ENCODE data around the gene ERBB4. TPM values are rescaled to one million over a fixed set of nuclear protein-coding genes. Genes with fewer than 3 reads are reported as not detected.

The ERBB4 gene
- total and polyA plus RNA-seq, 2 of the 8 experiments (the other 6 are each of a cell fraction or from before 2014, with no cell fraction given) = 0.34 to 1.3 TPM

- H3K56ac ChIP-seq (replicated peaks; ENCODE audit: insufficient read length, low read depth, low read length) = no peak overlapping the region
- no peaks in the 10 kb centered on the region for H4K20me1 ChIP-seq (replicated peaks in 1 of 2; ENCODE audit: control insufficient read depth in 1 of 2, insufficient read depth in 2 of 2, low read length in 2 of 2)
- H2BK5ac ChIP-seq (ENCODE audit: low read depth, low read length) = no peak overlapping the region
- no peaks in the 10 kb centered on the region for H3K79me1 ChIP-seq (ENCODE audit: low read depth, low read length)
- H3K14ac ChIP-seq (ENCODE audit: insufficient read length) = no peak overlapping the region
- H3K4me1 ChIP-seq (replicated peaks in 1 of 4; ENCODE audit: control insufficient read depth in 3 of 4, insufficient read depth in 4 of 4, low read length in 3 of 4) = peaks cover 0 to 7% (median 4%) of the 10 kb centered on the region in 4 experiments; a peak in 5 of 7 replicates
- H3K27ac ChIP-seq (ENCODE audit: low read depth, low read length) = no peak overlapping the region
- H2BK20ac ChIP-seq (ENCODE audit: low read length) = no peak overlapping the region
- no peak overlapping the region for H2BK12ac ChIP-seq (ENCODE audit: low read depth, low read length)
- H2AFZ ChIP-seq (ENCODE audit: low read length) = no peak overlapping the region
- H3K4me3 ChIP-seq (ENCODE audit: extremely low read depth in 1 of 4, insufficient read depth in 2 of 4, low read depth in 3 of 4, low read length in 4 of 4) = no peak overlapping the region
- no peak overlapping the region for H3K4ac ChIP-seq (replicated peaks; ENCODE audit: insufficient read length, low read depth, low read length)
- ChIA-PET CTCF (ENCODE audit: partially characterized antibody) (interaction anchor here (0.7 kb wide), 1 partner anchor 35 kb away, joined by 4 read pairs; no protein-coding TSS in a partner anchor), POLR2A (ENCODE audit: partially characterized antibody) (no interaction called here)
- no peaks in the 10 kb centered on the region for H3K23me2 ChIP-seq (ENCODE audit: low read depth, low read length)
- DNase-seq (ENCODE audit: low read depth in 1 of 2, low spot score in 2 of 2) (no peak), FAIRE-seq (no peak)
- H3K9me3 ChIP-seq (ENCODE audit: insufficient read depth in 2 of 2, low read depth in 1 of 2, low read length in 1 of 2) = no peaks in the 10 kb centered on the region
- H3K4me2 ChIP-seq (ENCODE audit: insufficient read depth in 1 of 2, low read depth in 2 of 2, low read length in 2 of 2) = no peak overlapping the region
- no peak overlapping the region for H3K18ac ChIP-seq (ENCODE audit: extremely low read depth, low read length)
- H4K5ac ChIP-seq (ENCODE audit: insufficient read length, low read depth, low read length) = no peak overlapping the region
- no peak overlapping the region for H2BK15ac ChIP-seq (ENCODE audit: low read length)
- no peaks in the 10 kb centered on the region for H3K27me3 ChIP-seq (replicated peaks in 1 of 4; ENCODE audit: control insufficient read depth in 3 of 4, extremely low read depth in 1 of 4, insufficient read depth in 3 of 4, low read length in 3 of 4)
- H3K36me3 ChIP-seq (ENCODE audit: control insufficient read depth in 2 of 4, insufficient read depth in 4 of 4, low read length in 3 of 4) = no peaks in the 10 kb centered on the region
- H3K9ac ChIP-seq (replicated peaks in 1 of 4; ENCODE audit: extremely low read depth in 1 of 4, low read depth in 3 of 4, low read length in 3 of 4) = peak overlapping the region in 1 of 4 experiments; percentile 34; a peak in 1 of 7 replicates
- no peak overlapping the region for H3K23ac ChIP-seq (ENCODE audit: insufficient read length)
- no peak overlapping the region for H2AK5ac ChIP-seq (ENCODE audit: low read depth, low read length)
- H4K8ac ChIP-seq (ENCODE audit: extremely low read depth, insufficient read depth, low read length) = no peak overlapping the region
- TF ChIP-seq RXRA (IDR thresholded peaks at IDR 0.05; ENCODE audit: insufficient read depth, low read depth, low read length) = no peak
- no peak for TF ChIP-seq PHF8 (conservative IDR thresholded peaks at IDR 0.05; ENCODE audit: low read depth, low read length)
- TF ChIP-seq NRF1 (IDR thresholded peaks at IDR 0.05; ENCODE audit: low read depth, low read length) = no peak
- no peak for TF ChIP-seq BCL11A (IDR thresholded peaks at IDR 0.05; ENCODE audit: low read depth in 2 of 2, low read length in 2 of 2)
- TF ChIP-seq JUN (IDR thresholded peaks at IDR 0.05; ENCODE audit: low read depth, low read length) = no peak
- TF ChIP-seq EP300 (IDR thresholded peaks at IDR 0.05; ENCODE audit: borderline replicate concordance in 1 of 2, low read depth in 2 of 2, low read length in 2 of 2) = no peak
- TF ChIP-seq ASH2L (IDR thresholded peaks at IDR 0.05; ENCODE audit: low read length) = no peak
- no peak for TF ChIP-seq EGR1 (IDR thresholded peaks at IDR 0.05; ENCODE audit: borderline replicate concordance, low read depth, low read length)
- TF ChIP-seq CHD1 (IDR thresholded peaks at IDR 0.05; ENCODE audit: low read depth, low read length) = no peak
- TF ChIP-seq MAFK (IDR thresholded peaks at IDR 0.05; ENCODE audit: low read depth, low read length) = no peak
- TF ChIP-seq, protein P1, sequence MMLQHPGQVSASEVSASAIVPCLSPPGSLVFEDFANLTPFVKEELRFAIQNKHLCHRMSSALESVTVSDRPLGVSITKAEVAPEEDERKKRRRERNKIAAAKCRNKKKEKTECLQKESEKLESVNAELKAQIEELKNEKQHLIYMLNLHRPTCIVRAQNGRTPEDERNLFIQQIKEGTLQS (IDR thresholded peaks at IDR 0.05; ENCODE audit: insufficient read depth, low read depth, low read length) = no peak
- no peak for TF ChIP-seq JUND (IDR thresholded peaks at IDR 0.05; ENCODE audit: low read length)
- no peaks in the 10 kb centered on the region for H3K79me2 ChIP-seq (ENCODE audit: control insufficient read depth in 1 of 2, insufficient read depth in 2 of 2, low read length in 2 of 2)
- H2BK120ac ChIP-seq (replicated peaks; ENCODE audit: low read depth, low read length) = no peak overlapping the region
- H4K91ac ChIP-seq (replicated peaks; ENCODE audit: insufficient read length, low read length) = no peak overlapping the region
These were observed 178.5 kb downstream of the ERBB4 start for GRCh38 chr2:212360068-212360460.
